COLO668 (cell line): ENCODE results near the gene PHLDB2.

Experiments
- DNase-seq: peaks from one replicate; lab custom pipeline; 2025; ENCODE audit not compliant: unreplicated experiment; lab: John Stamatoyannopoulos, UW

PHLDB2 gene

DNA sequence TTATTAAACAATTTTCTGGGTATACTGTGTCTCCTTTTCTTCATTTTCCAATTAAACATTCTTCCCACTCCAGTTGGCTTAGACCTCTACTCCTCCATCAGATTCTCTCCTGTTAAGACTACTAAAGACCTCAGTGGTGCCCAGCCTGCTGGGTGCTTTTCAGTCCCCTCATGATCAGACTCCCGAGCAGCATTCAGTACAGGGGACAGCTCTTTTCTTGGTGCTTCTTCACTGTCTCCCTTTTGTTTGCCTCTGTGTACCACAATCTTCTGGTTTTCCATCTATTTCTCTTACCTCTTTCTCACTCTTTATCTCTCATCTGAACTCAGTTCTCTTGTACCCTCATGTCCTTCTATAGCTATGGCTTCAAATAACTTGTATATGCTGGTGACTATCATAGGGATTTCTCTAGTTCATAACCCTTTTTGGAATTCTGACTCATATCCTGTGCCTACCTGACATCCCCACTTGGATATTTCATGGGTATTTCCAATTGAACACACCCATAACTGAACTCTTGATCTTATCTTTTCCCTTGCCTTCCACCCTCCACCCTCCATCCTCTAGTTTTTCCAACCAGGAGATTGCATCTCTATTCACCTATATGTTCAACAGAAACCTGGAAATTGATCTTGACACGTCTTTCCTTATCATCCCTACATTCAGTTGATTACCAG, 64.2 kb downstream of the PHLDB2 start:
- no peak for DNase-seq

DNA sequence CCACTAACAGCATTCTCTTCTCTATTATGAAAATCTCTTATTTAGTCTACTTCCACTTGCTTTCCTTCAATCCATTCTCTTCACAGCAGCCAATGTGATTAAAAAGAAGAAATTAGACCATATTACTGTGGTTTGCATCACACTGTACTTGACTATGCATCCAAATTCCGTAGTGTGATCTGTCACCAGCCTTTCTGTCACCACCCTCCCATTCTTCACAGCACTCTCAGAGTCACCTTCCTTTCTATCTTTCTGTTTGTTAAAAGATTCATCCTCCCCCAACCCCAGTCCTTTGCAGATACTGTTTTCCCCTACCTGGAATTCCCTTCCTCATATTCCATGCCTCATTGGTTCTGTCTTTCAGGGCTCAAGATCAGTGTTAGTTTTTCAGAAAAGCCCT, 64.7 kb downstream of the PHLDB2 start:
- no peak for DNase-seq

DNA sequence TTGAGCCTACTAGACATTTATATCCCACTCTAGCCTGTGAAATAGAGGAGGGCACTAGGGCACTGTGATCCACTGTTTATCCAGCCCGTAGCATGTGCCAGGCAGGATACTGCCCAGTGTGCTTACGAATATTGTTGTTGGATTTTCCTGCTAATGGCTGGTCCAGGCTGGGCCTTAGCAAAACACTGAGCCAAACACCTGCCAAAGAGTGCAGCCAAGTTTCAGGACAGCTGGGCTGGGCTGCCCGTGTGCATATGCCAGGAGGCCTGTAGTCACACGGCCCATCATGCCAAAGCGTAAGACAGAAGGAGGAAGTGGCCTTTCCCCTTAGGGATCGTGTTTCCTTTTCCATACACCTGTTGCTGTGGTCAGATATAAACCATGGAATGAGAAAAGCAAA, 65.2 kb downstream of the PHLDB2 start:
- peak; percentile 85 for DNase-seq

DNA sequence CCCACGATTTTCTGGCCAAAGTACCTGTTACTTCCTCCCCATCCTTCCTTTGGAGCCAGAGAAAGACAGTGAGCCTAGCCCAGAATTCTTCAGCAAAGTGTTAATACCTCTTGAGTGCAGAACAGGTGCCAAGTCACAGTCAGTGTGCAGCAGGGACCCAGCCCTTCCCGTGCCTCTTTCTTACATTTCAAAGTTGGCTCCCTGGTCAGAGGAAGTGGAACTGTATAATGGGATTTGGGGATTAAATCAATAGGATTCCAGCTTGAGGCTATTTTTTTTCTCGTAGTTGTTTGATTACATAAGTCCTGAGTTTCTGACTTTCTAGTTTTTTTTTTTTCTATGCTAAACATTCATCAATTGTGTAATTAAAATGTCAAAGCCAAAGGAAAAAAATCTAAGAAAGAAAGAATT, 67.2 kb downstream of the PHLDB2 start:
- no peak for DNase-seq

DNA sequence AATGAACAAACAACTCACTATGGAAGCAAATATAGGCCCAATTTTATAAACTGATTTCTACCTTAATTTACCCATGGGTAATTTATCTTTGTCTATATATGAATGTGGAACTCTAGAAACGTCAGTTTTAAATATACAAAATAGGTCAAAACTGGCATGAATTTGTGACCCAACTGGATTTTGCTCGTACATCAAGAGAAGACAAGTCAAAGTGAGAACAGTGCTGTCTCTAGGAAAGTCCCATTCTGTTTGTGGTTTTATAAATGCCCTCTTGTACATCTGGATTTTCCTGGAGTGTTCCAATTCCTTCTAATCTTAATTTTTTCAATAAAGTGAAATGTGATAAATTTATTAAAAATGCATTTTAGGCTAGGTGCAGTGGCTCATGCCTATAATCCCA, 69.5 kb downstream of the PHLDB2 start:
- no peak for DNase-seq

DNA sequence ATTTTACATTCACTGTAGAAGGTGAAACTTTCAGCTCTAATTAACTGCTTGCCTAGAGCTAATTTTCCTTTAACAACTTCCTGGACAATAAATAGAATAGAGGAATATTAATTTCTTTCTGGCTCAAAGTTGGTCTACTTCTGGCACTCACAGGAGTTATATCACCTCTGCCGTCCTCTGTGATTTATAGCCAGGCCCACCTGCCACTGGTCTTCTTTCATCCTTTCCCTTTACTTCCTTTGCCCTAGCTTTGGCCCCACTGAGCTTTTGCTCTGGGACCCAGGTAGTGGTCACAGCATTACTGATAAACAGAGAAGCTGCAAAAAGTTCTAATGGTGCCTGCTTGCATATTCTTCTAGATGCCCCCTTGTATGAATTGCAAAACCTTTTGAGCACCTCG, 70.4 kb downstream of the PHLDB2 start:
- no peak for DNase-seq

DNA sequence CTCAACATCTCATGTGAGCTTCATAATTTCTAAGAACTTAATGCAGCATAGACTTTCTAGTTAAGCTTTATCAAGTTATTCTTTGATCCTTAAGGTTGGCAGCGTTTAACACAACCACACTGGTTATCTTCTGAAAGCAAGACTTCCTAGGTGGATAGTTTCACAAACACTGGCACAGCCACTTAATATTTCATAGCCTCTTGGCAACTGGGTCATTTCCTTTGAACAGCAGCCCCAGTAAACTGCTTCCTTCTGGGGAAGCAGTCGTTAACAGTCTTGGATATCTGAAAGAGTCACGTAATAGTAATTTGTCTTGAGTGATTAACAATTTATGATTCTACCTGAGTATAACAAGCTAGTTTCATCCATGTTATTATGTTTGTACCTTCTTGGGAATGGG, 73.9 kb downstream of the PHLDB2 start:
- DNase-seq = no peak

DNA sequence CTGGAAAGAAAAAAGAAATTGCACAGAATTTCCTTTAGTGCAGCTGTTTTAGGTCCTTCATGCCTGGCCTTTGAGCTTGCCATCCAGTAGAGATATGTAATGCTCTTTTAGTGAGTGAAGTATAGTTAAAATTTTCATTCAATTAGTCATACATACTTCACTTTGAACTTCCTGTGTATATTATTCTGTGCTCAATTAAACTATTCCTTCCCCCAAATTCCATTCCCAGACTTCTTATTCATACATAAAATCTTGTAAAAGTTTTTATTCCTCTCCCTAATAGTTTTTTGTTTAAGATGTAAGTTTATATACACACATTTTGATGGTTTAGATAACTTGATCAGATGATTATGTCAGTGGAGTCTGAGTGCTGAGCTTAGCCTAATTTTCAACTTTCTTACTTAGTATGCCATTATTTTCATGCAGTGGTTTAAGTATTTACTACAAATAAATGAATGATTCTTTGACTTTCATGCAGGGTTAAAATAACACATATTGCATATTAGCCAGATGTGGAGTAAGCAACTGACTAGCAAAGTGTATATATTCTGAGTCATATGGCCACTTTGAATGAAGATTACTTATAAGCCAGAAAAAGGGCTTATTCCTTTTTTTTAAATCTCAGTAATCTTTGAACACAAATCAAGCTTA, 77.3 kb downstream of the PHLDB2 start:
- no peak for DNase-seq

DNA sequence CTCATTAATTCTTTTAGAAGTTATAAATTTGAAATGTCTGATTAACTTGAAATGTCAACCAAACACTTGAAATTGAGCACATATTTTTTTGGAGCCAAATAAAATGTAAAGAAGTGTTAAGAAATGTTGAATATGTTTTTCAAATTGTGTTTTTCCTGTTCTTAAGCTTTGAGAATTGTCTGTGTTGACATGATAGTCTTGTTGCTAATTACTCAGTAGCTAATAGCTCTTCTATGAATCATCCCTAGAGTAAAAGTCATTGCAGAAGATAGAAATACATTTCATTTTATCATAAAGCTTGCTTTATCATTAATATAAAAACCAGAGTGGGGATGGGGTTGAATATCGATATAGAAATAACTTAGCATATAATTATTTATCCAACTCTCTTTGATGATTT, 77.9 kb downstream of the PHLDB2 start:
- no peak for DNase-seq

DNA sequence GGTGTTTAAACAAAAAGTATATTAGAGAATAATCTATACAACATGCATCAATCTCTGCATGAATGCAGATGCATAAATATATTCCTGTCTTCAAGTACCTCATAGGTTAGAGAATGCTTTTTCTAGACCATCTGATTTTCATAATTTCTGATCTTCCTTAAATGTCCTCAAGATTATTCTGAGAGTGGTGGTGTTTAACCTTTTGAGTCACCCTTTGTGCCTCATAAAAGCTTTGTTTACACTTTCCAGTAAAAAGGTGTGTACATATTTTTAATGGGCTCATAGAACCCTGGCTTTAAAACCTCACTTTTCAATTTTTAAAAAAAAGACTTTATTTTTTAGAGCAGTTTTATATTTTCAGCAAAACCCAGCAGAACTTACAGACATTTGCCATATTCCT, 78.8 kb downstream of the PHLDB2 start:
- no peak for DNase-seq

DNA sequence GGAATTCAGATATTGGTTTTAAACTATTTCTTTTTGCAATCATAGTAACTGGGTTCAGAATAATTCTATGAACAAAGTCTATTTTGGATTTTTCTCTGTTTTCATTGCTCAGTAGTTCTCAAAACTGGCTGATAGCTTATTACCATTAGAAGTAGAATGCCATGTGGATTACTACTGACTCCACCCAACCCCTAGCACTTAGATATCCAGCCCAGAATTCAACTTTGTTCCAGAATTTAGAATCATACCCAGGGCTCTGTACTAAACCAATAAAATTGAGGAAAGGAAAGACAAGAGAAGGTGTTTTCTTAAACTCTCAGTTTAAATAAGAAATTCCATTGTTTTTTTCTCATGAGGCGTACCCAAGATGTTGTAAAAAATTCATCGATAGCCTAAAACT, 80.8 kb downstream of the PHLDB2 start:
- no peak for DNase-seq

DNA sequence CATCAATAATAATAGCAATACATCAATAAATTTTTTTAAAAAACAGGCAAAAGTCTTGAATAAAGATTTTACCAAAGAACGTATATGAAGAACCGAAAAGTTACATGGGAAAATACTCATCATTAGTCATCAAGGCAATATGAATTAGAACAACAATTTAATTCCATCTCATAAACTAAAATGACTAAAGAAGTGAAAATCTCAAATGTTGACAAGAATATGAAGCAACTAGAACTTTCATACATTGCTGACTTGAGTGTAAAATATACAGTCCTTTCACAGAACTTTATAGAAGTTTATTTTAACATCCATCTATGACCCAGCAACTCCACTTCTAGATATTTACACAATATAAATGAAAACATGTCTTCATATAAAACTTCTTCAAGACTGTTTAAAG, 84.5 kb downstream of the PHLDB2 start:
- DNase-seq = no peak

DNA sequence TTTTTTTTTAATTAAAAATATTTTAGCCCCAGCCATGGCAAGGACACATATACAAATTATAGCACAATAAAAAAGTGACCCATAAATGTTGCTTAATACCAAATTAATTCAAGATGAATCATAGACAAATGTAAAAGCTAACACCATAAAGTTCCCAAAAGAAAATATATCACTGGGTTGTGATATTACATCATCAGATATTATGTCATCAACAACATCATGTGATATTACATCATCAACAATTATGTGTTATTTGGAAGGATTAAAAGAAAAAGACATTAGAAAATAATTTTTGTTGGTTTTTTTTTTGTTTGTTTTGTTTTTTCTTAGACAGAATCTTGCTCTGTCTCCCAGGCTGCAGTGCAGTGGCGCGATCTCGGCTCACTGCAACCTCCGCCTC, 85.3 kb downstream of the PHLDB2 start:
- DNase-seq = no peak

DNA sequence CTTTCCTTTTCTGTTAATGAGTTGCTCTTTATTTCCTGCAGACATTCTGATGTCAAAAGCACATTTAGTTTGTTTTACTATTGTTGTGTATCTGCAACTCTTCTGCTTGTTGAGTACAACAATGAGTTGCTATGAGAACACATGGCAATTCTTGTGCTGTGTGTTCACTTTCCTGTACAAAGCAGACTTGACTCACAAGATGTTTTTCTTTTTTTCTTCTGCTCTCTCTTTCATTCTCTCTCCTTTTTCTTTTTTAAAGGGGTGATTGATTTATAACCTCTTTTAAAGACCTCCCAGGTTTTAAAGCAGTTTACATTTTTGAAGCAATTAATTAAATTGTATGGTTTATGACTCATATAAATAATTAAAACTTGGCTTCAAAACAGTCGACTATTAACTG, 88.2 kb downstream of the PHLDB2 start:
- DNase-seq = no peak

DNA sequence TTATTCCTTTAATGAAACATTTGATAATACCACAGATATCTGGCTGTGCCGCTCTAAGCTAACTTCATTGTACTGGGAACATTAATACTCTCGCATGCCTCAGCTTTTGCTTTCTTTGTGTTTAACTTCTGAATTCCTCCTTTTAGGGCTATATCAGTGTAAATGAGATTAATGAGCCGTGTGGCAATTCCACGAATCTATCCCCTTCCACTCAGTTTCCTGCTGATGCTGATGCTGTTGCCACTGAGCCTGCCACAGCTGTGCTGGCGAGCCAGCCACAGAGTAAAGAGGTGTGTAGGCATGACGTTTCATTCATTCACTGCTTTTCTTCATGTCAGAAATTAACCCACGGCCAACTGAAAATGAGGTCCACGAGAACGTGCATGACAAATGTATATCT, 89.7 kb downstream of the PHLDB2 start:
- DNase-seq = no peak

DNA sequence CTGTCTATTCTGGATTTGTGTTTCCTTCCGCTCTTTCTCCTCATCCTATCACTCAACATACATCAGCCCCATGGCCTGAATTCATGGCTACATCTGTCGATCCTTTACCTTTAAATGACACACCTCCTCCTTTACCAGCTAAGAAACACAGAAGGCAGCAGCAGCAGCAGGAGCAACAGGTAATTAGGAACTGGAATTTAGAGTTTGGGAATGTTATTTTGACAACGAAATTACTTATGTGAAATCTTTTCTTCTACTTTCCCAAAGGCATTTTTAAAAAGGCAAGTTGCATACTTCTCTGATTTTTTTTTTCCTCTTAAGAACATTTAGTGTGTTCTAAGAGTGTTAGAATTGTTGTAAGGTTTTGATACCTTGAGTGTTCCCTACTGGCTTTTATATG, 90.6 kb downstream of the PHLDB2 start:
- DNase-seq = no peak

DNA sequence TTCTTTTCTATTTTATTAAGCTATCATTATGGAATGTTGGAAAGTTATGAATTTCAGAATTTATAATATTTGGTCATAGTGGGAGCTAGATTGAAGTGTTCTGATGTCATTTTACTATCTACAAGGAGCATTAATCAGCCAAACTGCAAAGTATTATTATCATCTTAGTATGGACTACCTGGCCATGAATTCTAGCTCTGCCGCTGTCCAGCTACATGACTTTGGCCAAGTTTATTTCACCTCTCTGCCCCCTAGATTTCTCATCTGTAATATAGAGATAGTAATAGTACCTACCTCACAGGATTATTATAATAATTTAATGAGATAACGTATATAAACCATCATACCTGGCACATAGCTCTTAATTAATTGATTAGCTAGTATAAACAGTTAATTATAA, 92.0 kb downstream of the PHLDB2 start:
- no peak for DNase-seq

DNA sequence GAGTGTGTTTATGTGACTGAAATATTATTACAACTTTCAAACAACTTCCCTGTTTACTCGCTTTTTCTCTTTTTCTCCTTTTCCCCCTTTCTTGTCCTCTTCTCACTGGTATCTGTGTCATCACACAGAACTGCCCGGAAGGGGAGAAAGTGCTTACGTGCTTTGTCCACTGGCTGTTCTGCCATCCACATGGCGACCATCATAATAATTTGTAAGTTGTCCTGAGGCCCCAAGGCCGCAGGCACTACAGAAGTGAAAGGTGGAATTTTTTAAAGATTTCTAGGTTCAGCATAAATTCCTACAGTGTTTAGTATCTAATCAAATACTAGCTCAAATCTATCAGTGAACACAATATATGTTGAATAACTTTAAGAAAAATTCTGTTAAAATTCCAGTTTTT, 93.0 kb downstream of the PHLDB2 start:
- no peak for DNase-seq

DNA sequence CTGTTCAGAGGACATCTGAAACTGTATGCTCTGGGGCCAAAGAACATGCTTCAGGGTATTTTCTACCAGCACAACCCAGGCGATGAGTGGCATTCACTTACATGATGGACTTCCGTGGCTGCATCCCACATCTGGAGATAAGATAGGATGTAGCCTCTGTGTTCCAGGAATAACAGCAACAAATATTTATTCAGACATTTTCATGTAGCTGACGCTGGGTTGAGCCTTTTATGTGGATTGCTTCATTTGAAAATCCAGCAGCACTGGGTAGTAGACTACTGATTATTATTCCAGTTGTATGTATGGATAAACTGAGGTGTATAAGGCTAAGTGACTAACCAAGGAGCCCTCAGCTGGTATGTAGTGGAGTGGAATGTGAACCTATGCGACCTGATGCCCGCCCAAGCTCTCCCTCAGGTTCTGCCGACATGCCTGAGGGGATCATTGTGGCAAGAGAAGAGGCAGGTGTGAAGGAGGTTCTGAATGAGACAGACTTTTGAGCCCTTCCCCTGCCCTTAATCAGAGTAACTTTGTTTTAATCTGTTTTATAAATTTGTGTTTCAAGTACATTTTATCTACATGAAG, 93.9 kb downstream of the PHLDB2 start:
- DNase-seq = no peak

DNA sequence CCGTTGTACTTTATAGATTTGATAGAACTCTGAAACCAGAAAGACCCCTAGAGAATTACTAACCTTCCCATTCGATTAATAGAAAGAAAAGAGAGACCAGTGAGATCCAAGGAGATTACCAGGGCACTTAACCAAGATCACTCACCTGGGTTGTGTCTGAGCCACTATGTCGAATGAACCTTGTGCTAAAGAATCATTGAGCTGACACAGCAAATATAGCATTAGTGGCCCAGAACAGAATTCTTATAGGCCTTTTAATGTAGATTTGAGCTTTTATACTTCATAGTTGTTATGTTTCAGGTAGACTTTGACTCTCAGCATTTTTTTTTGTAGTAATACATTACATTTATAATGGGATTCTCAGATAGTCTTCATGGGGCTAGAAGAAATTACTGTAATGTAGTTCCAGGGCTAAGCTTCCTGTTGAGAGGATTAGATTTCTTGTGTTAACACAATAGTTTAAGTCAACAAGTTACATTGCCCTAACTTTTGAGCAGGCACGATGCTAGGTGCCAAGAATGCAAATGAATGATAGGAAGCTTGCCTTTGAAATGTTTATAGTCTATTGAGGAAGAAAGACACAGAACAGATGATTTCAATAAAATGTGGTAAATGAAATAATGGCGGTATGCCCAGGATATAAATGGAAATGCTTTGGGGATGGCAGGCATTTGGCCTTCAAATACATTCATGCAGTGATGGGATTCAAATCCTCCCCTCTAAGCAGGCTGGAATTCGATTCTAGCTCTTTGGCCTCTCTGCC, 95.3 kb downstream of the PHLDB2 start:
- DNase-seq = no peak

DNA sequence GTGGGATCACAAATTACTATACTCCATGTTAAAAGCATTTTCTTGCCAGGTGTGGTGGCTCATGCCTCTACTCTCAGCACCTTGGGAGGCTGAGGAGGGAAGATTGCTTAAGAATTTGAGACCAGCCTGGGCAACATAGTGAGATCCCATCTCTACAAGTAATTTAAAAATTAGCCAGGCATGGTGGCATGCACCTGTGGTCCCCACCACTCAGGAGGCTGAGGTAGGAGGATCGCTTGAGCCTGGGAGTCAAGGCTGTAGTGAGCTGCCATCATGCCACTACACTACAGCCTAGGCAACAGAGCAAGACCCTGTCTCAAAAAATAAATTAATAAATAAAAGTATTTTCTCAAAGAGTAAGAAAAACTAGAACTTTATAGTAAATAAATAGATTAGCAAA, 96.8 kb downstream of the PHLDB2 start:
- DNase-seq = no peak

DNA sequence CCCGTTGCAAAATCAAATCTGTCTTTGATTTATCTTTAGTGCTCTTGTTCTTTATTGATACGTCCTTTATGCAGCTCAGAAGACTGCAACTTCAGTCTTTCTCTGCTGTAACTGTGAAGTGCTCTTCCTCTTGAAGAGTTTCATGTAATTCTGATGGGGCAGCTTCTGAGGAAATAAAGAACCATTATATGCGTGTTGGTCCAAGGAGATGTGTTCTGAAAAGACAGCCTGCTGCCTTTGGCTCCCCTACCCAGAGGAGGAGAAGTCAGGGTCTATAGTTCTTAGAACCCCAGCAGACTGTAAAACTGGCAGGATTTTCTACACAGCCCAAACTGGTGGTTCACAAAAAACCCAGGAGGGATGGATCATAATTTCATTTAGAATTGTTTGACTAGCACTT, 97.4 kb downstream of the PHLDB2 start:
- no peak for DNase-seq
